ENCODE results near the gene SPACA7. TPM values are rescaled to one million over a fixed set of nuclear protein-coding genes. Genes with fewer than 3 reads are reported as not detected.

The SPACA7 gene
- total RNA-seq, 1 experiment from 2014 or later = not detected

DNA sequence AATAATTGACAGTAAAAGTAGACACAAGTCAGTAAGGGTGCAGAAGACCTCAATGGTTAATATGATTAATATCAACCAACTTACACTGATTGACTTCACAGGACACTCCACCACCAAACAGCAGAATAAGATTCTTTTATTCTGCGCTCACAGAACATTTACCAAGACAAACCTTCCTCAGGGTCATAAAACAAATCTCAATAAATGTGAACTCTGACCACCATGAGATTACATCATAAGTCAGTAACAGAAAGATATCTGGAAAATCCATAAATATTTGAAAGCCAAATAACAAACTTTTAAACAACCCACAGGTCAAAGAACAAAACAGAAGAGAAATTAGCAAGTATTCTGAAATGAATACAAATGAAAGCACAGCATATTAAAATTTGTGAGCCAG is 99.7 kb downstream of the SPACA7 start:
- Histone ChIP-seq H2BK120ac (ENCODE audit: low read depth, low read length, poor library complexity, severe bottlenecking) (no peak overlapping the region), H3K18ac (ENCODE audit: insufficient read length, low read depth, low read length) (no peak overlapping the region), H4K5ac (ENCODE audit: insufficient read length, low read depth, low read length) (no peak overlapping the region), H3K4me2 (ENCODE audit: insufficient read depth, insufficient read length, low read length) (no peak overlapping the region), H3K9ac (ENCODE audit: extremely low read depth, insufficient read length, low read length) (no peak overlapping the region), H4K8ac (replicated peaks; ENCODE audit: insufficient read length, low read depth, low read length) (no peak overlapping the region), H3K14ac (ENCODE audit: insufficient read depth, low read length) (no peak overlapping the region), H2BK5ac (ENCODE audit: insufficient read length, low read length) (no peak overlapping the region), H3K23me2 (ENCODE audit: insufficient read length, low read depth, low read length, poor library complexity, severe bottlenecking) (no peaks in the 10 kb centered on the region), H4K91ac (ENCODE audit: insufficient read length, low read depth, low read length) (no peak overlapping the region), H2AK5ac (ENCODE audit: insufficient read length, low read length) (no peak overlapping the region), H3K79me2 (ENCODE audit: insufficient read depth, low read length) (no peaks in the 10 kb centered on the region), H3K4me1 (ENCODE audit: insufficient read depth, low read length) (no peaks in the 10 kb centered on the region), H3K27me3 (ENCODE audit: insufficient read depth, low read length) (no peaks in the 10 kb centered on the region), H3K23ac (ENCODE audit: insufficient read length, low read depth, low read length) (no peak overlapping the region), H2BK12ac (ENCODE audit: insufficient read length, low read depth, low read length) (no peak overlapping the region), H3K56ac (ENCODE audit: insufficient read length, low read depth, low read length) (no peak overlapping the region), H4K20me1 (ENCODE audit: control insufficient read depth, insufficient read depth, insufficient read length) (no peaks in the 10 kb centered on the region), H3K27ac (ENCODE audit: insufficient read length, low read depth, low read length) (no peak overlapping the region), H3T11ph (ENCODE audit: low read length) (no peak overlapping the region), H3K9me3 (ENCODE audit: control insufficient read depth, low read depth, low read length) (no peaks in the 10 kb centered on the region), H2BK15ac (ENCODE audit: low read depth, low read length) (no peak overlapping the region), H3K4ac (ENCODE audit: low read depth, low read length) (no peak overlapping the region), H3K79me1 (ENCODE audit: insufficient read depth, low read depth, low read length, poor library complexity, severe bottlenecking) (no peaks in the 10 kb centered on the region), H2BK20ac (ENCODE audit: low read depth, low read length, poor library complexity, severe bottlenecking) (no peak overlapping the region), H2AFZ (ENCODE audit: low read length) (no peak overlapping the region)
- H3K27ac Mint-ChIP-seq = no peak overlapping the region
- no CpG with 5 or more reads among the region's 1 CpG for WGBS (ENCODE audit: extremely low coverage, insufficient read length, low lambda C conversion rate)
- DNase-seq = no peak
- TF ChIP-seq, protein P1, sequence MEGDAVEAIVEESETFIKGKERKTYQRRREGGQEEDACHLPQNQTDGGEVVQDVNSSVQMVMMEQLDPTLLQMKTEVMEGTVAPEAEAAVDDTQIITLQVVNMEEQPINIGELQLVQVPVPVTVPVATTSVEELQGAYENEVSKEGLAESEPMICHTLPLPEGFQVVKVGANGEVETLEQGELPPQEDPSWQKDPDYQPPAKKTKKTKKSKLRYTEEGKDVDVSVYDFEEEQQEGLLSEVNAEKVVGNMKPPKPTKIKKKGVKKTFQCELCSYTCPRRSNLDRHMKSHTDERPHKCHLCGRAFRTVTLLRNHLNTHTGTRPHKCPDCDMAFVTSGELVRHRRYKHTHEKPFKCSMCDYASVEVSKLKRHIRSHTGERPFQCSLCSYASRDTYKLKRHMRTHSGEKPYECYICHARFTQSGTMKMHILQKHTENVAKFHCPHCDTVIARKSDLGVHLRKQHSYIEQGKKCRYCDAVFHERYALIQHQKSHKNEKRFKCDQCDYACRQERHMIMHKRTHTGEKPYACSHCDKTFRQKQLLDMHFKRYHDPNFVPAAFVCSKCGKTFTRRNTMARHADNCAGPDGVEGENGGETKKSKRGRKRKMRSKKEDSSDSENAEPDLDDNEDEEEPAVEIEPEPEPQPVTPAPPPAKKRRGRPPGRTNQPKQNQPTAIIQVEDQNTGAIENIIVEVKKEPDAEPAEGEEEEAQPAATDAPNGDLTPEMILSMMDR (conservative IDR thresholded peaks at IDR 0.05) = no peak
- no peak overlapping the region for H3K4me3 Mint-ChIP-seq
- peaks cover 2% of the 10 kb centered on the region for H3K27me3 Mint-ChIP-seq (ENCODE audit: low read depth)
- 0 out of 7 replicates have a peak, but pooled peaks cover 0 to 3% (median 0%) of the 10 kb centered on the region in 3 experiments for H3K36me3 Mint-ChIP-seq (ENCODE audit: insufficient read depth in 1 of 3, low read depth in 3 of 3)
- no peaks in the 10 kb centered on the region for H3K4me1 Mint-ChIP-seq
- no peaks in the 10 kb centered on the region; a peak in 2 of 5 replicates for H3K9me3 Mint-ChIP-seq
